GM20431 (cell line): Measurements from ENCODE around the gene DDIT3.
"Not testable (repeated sequence)": the region's sequence is repeated elsewhere in the genome, so short reads cannot be mapped to it uniquely, and the experiment has no call there.

Experiments used
- in situ Hi-C: fragments of 300-500 bp; cut with MseI, MboI; formaldehyde crosslinking; loops from one replicate; pipeline ENCODE4 v1.15.0; 2020; ENCODE audit warnings: low sequenced_read_pairs; ENCODE audit not compliant: unreplicated experiment

The DDIT3 gene

GRCh38 chr12:57527184-57527583 is 6.9 kb upstream of the DDIT3 start:
- in situ Hi-C loops: no loop called here

DNA sequence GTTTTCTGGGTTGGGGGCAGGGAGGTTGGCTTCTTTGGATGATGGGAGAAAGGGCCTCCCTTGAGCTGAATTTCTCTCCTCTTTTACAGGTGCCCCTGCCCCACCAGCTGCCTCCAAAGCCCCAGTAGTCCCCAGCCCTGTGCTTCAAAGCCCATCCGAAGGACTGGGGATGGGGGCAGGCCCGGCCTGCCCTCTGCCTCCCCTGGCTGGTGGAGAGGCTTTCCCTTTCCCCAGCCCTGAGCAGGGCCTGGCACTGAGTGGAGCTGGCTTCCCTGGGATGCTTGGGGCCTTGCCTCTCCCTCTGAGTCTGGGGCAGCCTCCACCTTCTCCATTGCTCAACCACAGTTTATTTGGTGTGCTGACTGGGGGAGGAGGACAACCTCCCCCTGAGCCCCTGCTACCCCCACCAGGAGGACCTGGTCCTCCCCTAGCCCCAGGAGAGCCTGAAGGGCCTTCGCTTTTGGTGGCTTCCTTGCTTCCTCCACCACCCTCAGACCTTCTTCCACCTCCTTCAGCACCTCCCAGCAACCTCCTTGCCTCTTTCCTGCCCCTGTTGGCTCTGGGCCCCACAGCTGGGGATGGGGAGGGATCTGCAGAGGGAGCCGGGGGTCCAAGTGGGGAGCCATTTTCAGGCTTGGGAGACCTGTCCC is 6.3 kb upstream of the DDIT3 start:
- in situ Hi-C loops: no loop called here

DNA sequence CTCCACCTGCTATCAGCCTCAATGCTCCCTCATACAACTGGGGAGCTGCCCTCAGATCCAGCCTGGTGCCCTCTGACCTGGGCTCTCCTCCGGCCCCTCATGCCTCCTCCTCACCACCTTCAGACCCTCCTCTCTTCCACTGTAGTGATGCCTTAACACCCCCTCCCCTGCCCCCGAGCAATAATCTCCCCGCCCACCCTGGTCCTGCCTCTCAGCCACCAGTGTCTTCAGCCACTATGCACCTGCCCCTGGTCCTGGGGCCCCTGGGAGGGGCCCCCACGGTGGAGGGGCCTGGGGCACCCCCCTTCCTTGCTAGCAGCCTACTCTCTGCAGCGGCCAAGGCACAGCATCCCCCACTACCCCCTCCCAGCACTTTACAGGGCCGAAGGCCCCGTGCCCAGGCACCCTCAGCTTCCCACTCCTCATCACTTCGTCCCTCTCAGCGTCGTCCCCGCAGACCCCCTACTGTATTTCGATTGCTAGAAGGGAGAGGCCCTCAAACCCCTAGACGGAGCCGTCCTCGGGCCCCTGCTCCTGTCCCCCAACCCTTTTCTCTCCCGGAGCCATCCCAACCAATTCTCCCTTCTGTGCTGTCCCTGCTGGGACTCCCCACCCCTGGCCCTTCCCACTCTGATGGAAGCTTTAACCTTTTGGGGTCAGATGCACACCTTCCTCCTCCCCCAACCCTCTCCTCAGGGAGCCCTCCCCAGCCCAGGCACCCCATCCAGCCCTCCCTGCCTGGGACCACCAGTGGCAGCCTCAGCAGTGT is 5.5 kb upstream of the DDIT3 start:
- in situ Hi-C loops: no loop called here

DNA sequence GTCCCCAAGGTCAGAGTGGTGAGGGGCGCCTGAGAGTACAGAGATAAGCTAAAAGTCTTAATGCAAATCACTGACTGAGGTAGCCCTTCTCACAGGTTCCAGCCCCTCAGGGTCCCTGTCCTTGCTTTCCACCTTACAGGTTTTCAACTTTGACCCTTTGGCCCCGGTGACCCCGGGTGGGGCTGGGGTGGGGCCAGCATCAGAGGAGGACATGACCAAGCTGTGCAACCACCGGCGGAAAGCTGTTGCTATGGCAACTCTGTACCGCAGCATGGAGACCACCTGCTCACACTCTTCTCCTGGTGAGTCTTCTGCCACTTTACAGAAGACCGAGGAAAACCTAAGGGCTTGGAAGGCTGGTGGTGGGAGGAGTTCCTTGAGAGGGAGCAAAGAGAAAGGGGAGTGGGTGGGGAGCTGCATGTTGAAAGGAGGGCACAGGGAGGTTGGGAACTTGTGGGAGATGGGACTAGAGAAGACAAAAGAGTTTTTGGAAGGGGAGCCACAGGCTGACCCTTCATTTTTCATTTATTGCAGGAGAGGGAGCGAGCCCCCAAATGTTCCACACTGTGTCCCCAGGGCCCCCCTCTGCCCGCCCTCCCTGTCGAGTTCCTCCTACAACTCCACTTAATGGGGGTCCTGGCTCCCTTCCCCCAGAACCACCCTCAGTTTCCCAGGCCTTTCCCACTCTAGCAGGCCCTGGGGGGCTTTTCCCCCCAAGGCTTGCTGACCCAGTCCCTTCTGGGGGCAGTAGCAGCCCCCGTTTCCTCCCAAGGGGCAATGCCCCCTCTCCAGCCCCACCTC is 4.7 kb upstream of the DDIT3 start:
- in situ Hi-C loops: no loop called here

DNA sequence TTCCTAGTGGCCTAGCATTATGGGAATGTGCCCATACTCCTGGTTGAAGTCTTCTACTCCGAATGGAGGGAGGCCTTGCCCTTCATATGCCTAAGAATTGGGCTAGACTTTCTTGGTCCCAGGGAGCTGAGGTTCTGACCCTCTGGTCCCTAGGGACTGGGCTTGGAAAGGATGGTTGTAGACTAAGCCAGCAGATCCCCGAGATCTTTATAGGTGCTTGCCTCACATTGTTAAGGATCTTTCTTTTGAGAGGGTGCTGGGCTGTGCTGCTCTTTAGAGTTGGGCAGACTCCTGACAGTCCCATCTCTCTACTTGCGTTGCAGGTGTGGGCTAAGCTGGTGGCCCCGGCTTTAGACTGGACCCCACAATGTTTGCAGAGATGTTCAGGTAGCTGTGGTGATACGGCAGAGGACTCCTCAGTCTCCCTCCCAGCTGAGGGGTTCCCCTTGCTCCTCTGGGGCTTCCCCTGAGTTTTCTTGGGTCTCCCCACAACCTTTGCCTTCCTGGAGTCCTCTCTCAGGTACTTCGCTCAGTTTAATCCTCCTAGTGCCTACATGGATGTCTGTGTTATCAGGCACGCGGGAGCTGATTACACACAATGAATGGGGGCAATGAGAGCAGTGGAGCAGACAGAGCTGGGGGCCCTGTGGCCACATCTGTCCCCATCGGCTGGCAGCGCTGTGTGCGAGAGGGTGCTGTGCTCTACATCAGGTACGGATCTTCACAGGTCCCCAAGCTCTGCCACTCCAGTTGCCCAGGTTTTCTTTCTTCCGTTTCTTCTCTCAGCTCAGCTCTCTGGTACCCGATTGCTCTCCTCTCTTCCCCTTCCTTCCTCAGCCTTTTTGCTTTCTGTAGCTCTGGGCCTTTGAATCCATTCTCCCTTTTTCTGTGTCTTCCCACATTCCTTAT is 3.6 kb upstream of the DDIT3 start:
- in situ Hi-C loops: no loop called here

GRCh38 chr12:57522887-57523705 is 2.8 kb upstream of the DDIT3 start:
- in situ Hi-C loops: no loop called here

DNA sequence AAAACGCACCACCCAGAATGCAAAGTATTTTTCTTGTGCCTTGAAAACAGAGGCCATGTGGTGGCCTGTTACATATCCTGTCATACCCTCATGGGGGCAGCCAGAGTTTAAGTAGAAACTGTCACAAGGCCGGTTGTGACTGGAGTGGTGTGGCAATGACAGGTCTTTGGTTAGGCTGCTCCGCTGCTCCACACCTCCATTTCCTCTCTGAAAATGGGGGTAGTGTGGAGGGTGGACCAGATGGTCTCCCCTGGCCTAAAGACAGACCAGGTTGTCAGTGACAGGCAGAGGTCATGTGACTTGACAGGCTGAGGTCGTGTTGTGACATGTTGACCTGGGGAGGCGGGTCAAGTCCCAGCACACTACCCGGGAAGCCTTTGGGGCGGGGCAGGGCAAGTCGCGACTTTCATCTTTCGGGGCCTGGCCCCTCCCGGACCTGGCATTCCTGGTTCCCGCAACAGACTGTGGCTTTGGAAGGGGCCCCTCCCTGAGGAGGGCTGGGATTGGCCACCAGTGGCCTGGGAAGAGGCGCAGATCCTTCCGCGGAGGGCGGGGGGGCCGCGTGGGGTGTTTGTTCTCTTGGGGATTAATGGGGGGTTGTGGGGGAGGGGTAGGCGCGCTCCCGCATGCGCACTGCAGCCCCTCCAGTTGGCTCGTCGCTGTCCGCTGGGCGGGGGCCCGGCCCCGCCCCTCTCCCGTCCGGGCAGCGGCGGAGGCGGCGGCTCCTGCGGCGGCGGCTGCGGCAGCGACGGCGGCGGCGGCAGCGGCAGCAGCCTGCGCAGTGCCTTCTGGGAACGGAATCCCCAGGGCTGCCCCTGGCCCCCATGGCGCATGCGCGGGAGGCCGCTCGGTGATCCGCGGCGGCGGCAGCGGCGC is 1.9 kb upstream of the DDIT3 start, which contains the start of gene MBD6:
TSS of gene MBD6 (plus strand) at position 814 of the 876 bp plus-strand sequence. CDS start 1,480 bp downstream, outside the sequence.
- in situ Hi-C loops: no loop called here

DNA sequence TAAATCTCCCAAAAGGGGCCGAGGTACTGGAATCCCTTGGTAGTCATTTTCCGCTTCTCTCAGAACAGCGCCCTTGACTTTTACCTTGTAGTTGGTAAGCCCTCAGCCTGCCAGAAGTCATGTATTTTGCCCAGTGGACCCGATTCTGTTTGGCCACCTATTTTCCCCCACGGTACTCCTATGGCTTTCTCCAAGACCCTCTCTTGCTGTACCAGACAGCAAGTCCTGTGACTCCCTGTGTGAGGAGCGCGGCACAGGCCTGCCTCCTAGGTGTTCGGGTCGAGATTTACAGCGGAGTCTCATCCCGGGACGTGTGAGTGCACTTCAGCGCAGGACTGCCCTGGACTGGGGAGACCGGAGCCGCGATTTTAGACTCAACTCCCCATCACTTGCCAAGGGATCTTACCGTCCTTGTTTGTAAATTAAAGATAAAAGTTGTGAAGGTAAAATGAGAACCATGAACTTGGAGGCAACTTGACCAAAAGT is 1.3 kb upstream of the DDIT3 start:
- in situ Hi-C loops: no loop called here

DNA sequence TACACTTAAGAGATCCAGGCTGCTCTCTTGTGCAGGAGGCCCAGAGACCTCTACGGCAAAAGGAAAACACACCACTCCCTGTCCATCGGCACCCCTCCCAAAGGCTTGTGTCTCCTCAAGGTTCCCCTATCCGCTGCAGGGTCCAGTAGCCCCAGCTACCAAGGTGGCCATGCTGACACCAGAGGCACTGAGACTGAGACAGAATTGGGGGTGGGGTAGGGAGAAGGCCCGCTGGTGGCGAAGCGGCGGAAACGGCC is 590 bp downstream of the DDIT3 start:
- in situ Hi-C loops: no loop called here

GRCh38 chr12:57518920-57519795 is 1.2 kb downstream of the DDIT3 start:
- in situ Hi-C loops: no loop called here

- in situ Hi-C loops: no loop called here
Measured at GRCh38 chr12:57518176-57518919, 2.0 kb downstream of the DDIT3 start.

GRCh38 chr12:57517718-57518117 is 2.6 kb downstream of the DDIT3 start:
- in situ Hi-C loops: not testable (repeated sequence)

- in situ Hi-C loops: no loop called here
Measured at GRCh38 chr12:57517187-57517586, 3.1 kb downstream of the DDIT3 start.

DNA sequence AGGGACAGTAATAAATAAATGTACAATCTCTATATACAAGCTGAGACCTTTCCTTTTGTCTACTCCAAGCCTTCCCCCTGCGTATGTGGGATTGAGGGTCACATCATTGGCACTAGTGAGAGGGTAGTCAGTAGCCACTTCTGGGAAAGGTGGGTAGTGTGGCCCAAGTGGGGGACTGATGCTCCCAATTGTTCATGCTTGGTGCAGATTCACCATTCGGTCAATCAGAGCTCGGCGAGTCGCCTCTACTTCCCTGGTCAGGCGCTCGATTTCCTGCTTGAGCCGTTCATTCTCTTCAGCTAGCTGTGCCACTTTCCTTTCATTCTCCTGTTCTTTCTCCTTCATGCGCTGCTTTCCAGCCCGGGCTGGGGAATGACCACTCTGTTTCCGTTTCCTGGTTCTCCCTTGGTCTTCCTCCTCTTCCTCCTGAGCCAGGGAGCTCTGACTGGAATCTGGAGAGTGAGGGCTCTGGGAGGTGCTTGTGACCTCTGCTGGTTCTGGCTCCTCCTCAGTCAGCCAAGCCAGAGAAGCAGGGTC is 3.6 kb downstream of the DDIT3 start:
- in situ Hi-C loops: no loop called here

DNA sequence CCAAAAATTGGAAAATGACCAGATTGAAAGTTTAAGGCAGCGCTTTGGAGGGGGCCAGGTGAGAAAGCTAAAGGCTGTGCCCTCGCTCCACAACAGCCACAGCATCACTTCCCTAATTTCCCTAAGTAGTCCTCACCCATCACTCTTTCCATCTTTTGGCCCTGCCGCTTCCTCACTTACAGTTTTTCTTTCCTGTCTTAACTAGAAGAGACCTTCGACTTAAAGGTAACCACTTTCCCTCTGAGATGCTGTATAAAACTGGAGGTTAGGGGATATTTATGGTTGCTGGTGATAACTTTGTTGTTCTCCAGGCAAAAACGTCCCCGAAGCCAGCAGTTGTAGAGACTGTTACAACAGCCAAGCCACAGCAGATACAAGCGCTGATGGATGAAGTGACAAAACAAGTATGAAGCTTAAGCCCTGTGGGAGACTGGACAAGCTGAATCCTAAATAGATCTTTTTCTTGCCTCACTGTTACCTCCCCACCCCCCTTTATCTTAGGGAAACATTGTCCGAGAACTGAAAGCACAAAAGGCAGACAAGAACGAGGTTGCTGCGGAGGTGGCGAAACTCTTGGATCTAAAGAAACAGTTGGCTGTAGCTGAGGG is 4.3 kb downstream of the DDIT3 start:
- in situ Hi-C loops: no loop called here

GRCh38 chr12:57515408-57515933 is 4.8 kb downstream of the DDIT3 start:
- in situ Hi-C loops: no loop called here
